Activated T-helper 1 cell treated with anti-CD3 and anti-CD28 coated beads, Interleukin-2, amount 50 U/mL, for 16 hours (primary cell): ENCODE data around the gene RNF112.

Experiments used
- DNase-seq, 2 donors: peaks; one replicate each; pipeline ENCODE4 v3.0.0-alpha.2; 2020; ENCODE audit warnings: low read depth in 1 of 2, low spot score in 1 of 2

The RNF112 gene

GRCh38 chr17:19372866-19373504, 38.0 kb upstream of the RNF112 start:
- DNase-seq: no peak

GRCh38 chr17:19374136-19374535, 36.9 kb upstream of the RNF112 start:
- DNase-seq: no peak

- DNase-seq: no peak
Measured at GRCh38 chr17:19375732-19376131, 35.3 kb upstream of the RNF112 start.

- DNase-seq: no peak
Measured at GRCh38 chr17:19376811-19377210, 34.2 kb upstream of the RNF112 start.

GRCh38 chr17:19377602-19378415, 33.2 kb upstream of the RNF112 start:
- peak; percentile 86 to 92 for DNase-seq

GRCh38 chr17:19378416-19379360, 32.3 kb upstream of the RNF112 start, which contains the start of gene MAPK7:
Gene MAPK7 (plus strand): TSS chr17:19378498. CDS start chr17:19378901, 403 bp downstream.
- DNase-seq: no peak

- no peak for DNase-seq
Measured at GRCh38 chr17:19379361-19380065, 31.5 kb upstream of the RNF112 start.

- DNase-seq: no peak
Measured at GRCh38 chr17:19380481-19381301, 30.3 kb upstream of the RNF112 start.

- DNase-seq: no peak
Measured at GRCh38 chr17:19381361-19381740, 29.7 kb upstream of the RNF112 start.

- DNase-seq: no peak
Measured at GRCh38 chr17:19381741-19382444, 29.1 kb upstream of the RNF112 start.

GRCh38 chr17:19382531-19383444, 28.2 kb upstream of the RNF112 start:
- DNase-seq: no peak

- DNase-seq: no peak
Measured at GRCh38 chr17:19383681-19384470, 27.2 kb upstream of the RNF112 start.

GRCh38 chr17:19384723-19385391, 26.2 kb upstream of the RNF112 start:
- DNase-seq: no peak

- no peak for DNase-seq
Measured at GRCh38 chr17:19385521-19385983, 25.5 kb upstream of the RNF112 start.

- DNase-seq: no peak
Measured at GRCh38 chr17:19386051-19386929, 24.7 kb upstream of the RNF112 start.
